ENCODE measurements around the gene PEBP1. TPM values are rescaled to one million over a fixed set of nuclear protein-coding genes. Genes with fewer than 3 reads are reported as not detected.

PEBP1 gene
- total and polyA plus RNA-seq, 2 donors: 117 to 210 TPM

Other genes with a start within 250 kb of the PEBP1 start
- gene KSR2, start 167.1 kb upstream of the PEBP1 start, total RNA-seq: 0.09 TPM
- 0.02 TPM for gene KSR2, start 167.1 kb upstream of the PEBP1 start, polyA plus RNA-seq
- gene RFC5, start 119.4 kb upstream of the PEBP1 start, total RNA-seq: 41.5 TPM
- gene RFC5, start 119.4 kb upstream of the PEBP1 start, polyA plus RNA-seq: 12.9 TPM
- 23.9 TPM for gene WSB2, start 74.9 kb upstream of the PEBP1 start, total RNA-seq
- gene WSB2, start 74.9 kb upstream of the PEBP1 start, polyA plus RNA-seq: 34.8 TPM
- gene VSIG10, start 32.1 kb upstream of the PEBP1 start, total RNA-seq: 4.5 TPM
- gene VSIG10, start 32.1 kb upstream of the PEBP1 start, polyA plus RNA-seq: 7.8 TPM
- 35.4 TPM for gene TAOK3, start 236.8 kb downstream of the PEBP1 start, total RNA-seq
- 16.8 TPM for gene TAOK3, start 236.8 kb downstream of the PEBP1 start, polyA plus RNA-seq
- 21.8 TPM for gene SUDS3, start 240.4 kb downstream of the PEBP1 start, total RNA-seq
- gene SUDS3, start 240.4 kb downstream of the PEBP1 start, polyA plus RNA-seq: 19.3 TPM

Data from thymus (tissue), 2 donors.